ENCODE measurements around the gene C12orf42.

Gene C12orf42

GRCh38 chr12:103272949-103273348 lies 222.8 kb downstream of the C12orf42 start:
- no peak for DNase-seq (ENCODE audit: low read depth, low spot score)
- H3K4me1 ChIP-seq (ENCODE audit: insufficient read depth, insufficient read length), result no peaks in the 10 kb centered on the region
- no peaks in the 10 kb centered on the region for H3K27me3 ChIP-seq (ENCODE audit: insufficient read depth, insufficient read length)
- no peaks in the 10 kb centered on the region for H3K36me3 ChIP-seq (ENCODE audit: insufficient read depth, insufficient read length, low read length)
- H3K9ac ChIP-seq (ENCODE audit: insufficient read length, low read depth), result no peak overlapping the region
- H3K4me3 ChIP-seq (ENCODE audit: insufficient read length, low read depth), result no peak overlapping the region
- H3K9me3 ChIP-seq (ENCODE audit: insufficient read depth, low read length), result no peaks in the 10 kb centered on the region
- TF ChIP-seq ZNF274 (IDR thresholded peaks at IDR 0.05; ENCODE audit: low read depth, low read length) (no peak), SUZ12 (IDR thresholded peaks at IDR 0.05; ENCODE audit: extremely low read depth, insufficient read depth, insufficient read length) (no peak), YY1 (IDR thresholded peaks at IDR 0.05; ENCODE audit: insufficient read depth, insufficient read length) (no peak)

- no peak for DNase-seq (ENCODE audit: low read depth, low spot score)
- H3K9me3 ChIP-seq (ENCODE audit: insufficient read depth, low read length), result no peaks in the 10 kb centered on the region
- no peaks in the 10 kb centered on the region for H3K27me3 ChIP-seq (ENCODE audit: insufficient read depth, insufficient read length)
- no peaks in the 10 kb centered on the region for H3K4me1 ChIP-seq (ENCODE audit: insufficient read depth, insufficient read length)
- no peak for TF ChIP-seq ZNF274 (IDR thresholded peaks at IDR 0.05; ENCODE audit: low read depth, low read length)
- TF ChIP-seq YY1 (IDR thresholded peaks at IDR 0.05; ENCODE audit: insufficient read depth, insufficient read length), result no peak
- TF ChIP-seq SUZ12 (IDR thresholded peaks at IDR 0.05; ENCODE audit: extremely low read depth, insufficient read depth, insufficient read length), result no peak
- H3K36me3 ChIP-seq (ENCODE audit: insufficient read depth, insufficient read length, low read length), result no peaks in the 10 kb centered on the region
- H3K9ac ChIP-seq (ENCODE audit: insufficient read length, low read depth), result no peak overlapping the region
- no peak overlapping the region for H3K4me3 ChIP-seq (ENCODE audit: insufficient read length, low read depth)
These were observed 225.8 kb downstream of the C12orf42 start for GRCh38 chr12:103269946-103270345.

- no peaks in the 10 kb centered on the region for H3K36me3 ChIP-seq (ENCODE audit: insufficient read depth, insufficient read length, low read length)
These were observed 226.8 kb downstream of the C12orf42 start for GRCh38 chr12:103268831-103269514.

GRCh38 chr12:103257763-103258162 lies 238.0 kb downstream of the C12orf42 start:
- Histone ChIP-seq H3K9ac (ENCODE audit: insufficient read length, low read depth) (no peak overlapping the region), H3K27me3 (ENCODE audit: insufficient read depth, insufficient read length) (no peaks in the 10 kb centered on the region), H3K4me3 (ENCODE audit: insufficient read length, low read depth) (no peak overlapping the region), H3K36me3 (ENCODE audit: insufficient read depth, insufficient read length, low read length) (no peaks in the 10 kb centered on the region), H3K9me3 (ENCODE audit: insufficient read depth, low read length) (no peaks in the 10 kb centered on the region), H3K4me1 (ENCODE audit: insufficient read depth, insufficient read length) (no peaks in the 10 kb centered on the region)
- TF ChIP-seq SUZ12 (IDR thresholded peaks at IDR 0.05; ENCODE audit: extremely low read depth, insufficient read depth, insufficient read length), result no peak
- no peak for TF ChIP-seq YY1 (IDR thresholded peaks at IDR 0.05; ENCODE audit: insufficient read depth, insufficient read length)
- no peak for TF ChIP-seq ZNF274 (IDR thresholded peaks at IDR 0.05; ENCODE audit: low read depth, low read length)
- DNase-seq (ENCODE audit: low read depth, low spot score), result no peak

More at GRCh38 chr12:103268831-103269514, 226.8 kb downstream of the C12orf42 start:
- no peak overlapping the region for H3K9ac ChIP-seq (ENCODE audit: insufficient read length, low read depth)
- no peaks in the 10 kb centered on the region for H3K4me1 ChIP-seq (ENCODE audit: insufficient read depth, insufficient read length)
- H3K4me3 ChIP-seq (ENCODE audit: insufficient read length, low read depth), result no peak overlapping the region
- no peak for DNase-seq (ENCODE audit: low read depth, low spot score)
- TF ChIP-seq ZNF274 (IDR thresholded peaks at IDR 0.05; ENCODE audit: low read depth, low read length) (no peak), SUZ12 (IDR thresholded peaks at IDR 0.05; ENCODE audit: extremely low read depth, insufficient read depth, insufficient read length) (no peak), YY1 (IDR thresholded peaks at IDR 0.05; ENCODE audit: insufficient read depth, insufficient read length) (no peak)
- no peaks in the 10 kb centered on the region for H3K9me3 ChIP-seq (ENCODE audit: insufficient read depth, low read length)
- H3K27me3 ChIP-seq (ENCODE audit: insufficient read depth, insufficient read length), result no peaks in the 10 kb centered on the region
